GM21423 (cell line): ENCODE data around the gene MFSD1.

ENCODE experiments used
- ATAC-seq: cut with Tn5 transposase; IDR thresholded peaks from one replicate; pipeline ENCODE4 v1.9.1; 2021; ENCODE audit warnings: mild to moderate bottlenecking, moderate library complexity; ENCODE audit not compliant: unreplicated experiment

Gene MFSD1, protein sequence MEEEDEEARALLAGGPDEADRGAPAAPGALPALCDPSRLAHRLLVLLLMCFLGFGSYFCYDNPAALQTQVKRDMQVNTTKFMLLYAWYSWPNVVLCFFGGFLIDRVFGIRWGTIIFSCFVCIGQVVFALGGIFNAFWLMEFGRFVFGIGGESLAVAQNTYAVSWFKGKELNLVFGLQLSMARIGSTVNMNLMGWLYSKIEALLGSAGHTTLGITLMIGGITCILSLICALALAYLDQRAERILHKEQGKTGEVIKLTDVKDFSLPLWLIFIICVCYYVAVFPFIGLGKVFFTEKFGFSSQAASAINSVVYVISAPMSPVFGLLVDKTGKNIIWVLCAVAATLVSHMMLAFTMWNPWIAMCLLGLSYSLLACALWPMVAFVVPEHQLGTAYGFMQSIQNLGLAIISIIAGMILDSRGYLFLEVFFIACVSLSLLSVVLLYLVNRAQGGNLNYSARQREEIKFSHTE

DNA sequence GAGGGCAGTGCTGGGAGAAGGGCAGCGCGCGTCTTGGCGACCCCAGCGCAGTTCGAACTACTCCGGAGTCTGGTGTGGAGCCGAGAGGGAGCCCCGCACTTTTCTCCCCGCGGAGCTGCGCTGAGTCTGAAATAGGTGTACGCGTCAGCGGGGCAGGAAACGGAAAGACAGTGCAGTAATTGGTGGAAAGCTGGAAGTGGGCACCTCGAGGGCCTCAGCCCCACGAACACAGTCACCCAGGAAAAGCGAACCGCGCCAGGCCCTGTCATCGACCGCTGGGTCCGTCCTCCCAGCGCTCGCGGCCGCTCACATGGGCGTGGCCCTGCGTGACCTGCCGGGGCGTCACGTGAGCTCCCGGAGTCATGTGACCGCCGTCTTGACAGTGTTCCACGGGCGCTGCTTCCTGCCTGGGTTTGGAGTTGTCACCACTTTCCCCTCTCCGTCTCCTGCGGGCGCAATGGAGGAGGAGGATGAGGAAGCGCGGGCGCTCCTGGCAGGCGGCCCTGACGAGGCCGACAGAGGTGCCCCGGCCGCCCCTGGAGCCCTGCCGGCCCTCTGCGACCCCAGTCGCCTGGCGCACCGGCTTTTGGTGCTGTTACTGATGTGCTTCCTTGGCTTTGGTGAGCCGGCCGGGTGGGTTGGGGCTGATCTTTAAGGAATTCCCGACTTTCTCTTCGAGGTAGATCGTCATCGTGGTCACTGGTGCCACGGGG, at the start of gene MFSD1:
Gene MFSD1 (plus strand): TSS at position 359 of the 713 bp plus-strand sequence. CDS start 99 bp downstream, at position 458.
- peak; percentile 98 for ATAC-seq

DNA sequence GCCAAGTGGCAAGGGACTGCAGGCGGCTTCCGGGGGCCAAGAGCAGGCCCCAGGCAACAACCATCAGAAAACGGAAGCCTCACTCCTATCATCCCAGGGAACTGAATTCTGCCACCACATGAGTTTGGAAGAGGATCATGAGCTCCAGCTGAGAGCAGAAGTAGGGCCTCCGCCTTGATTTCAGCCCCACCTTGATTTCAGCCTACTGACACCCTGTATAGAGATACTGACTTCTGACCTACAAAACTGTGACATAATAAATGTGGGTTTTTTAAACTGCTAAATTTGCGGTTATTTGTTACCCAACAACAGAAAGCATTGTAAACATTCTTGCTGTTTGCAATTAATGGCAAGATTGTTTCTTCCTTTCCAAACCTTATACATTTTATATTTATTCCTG, 48.0 kb upstream of the MFSD1 start:
- no peak for ATAC-seq

DNA sequence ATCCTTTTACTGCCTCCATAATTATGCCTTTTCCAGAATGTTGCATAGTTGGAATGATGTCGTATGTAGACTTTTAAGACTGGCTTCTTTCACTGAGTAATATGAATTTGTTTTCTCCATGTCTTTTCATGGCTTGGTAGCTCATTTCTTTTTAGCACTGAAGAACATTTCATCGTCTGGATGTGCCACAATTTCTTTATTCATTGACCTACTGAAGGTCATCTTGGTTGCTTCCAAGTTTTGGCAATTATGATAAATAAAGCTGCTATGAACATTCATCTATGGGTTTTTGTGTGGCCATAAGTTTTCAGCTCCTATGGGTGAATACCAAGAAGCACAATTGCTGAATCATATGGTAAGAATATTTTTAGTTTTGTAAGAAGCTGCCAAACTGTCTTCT, 46.4 kb upstream of the MFSD1 start:
- ATAC-seq, result no peak

DNA sequence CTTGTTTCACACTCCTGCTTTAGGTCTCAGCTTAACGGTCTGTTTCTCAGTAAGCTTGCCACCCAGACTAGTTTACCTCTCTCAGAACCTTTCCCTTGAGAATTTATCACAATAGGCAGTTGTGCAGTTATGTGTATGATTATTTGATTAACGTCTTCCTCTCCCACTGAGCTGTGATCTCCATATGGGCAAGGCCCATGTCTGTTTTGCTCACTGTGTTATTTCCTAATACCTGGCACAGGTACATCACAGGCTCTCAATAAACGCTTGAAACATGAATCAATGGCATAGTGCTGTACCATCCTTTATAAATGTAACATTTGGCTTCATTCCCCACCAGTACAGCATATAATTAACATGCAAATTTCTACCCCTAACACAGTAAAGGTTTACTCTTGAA, 40.5 kb upstream of the MFSD1 start:
- no peak for ATAC-seq

DNA sequence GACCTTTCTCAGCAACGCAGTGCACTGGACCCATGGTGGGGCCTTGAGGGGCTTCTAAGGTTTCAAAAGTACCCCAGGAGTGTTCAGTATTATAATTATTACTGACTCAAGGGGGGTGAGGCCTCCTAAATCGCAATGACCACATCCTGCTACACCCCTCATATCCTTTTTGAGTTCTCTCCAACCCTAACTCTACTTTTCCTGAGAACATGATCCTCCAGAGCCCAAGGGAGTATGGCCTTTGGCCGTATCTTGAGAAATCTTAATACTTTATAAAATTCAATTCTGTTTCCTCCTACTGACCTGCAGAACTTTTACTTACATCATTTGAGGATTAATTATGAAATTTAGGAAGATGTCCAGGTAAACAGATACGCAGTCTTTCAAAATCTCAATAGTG, 39.2 kb upstream of the MFSD1 start:
- ATAC-seq, result no peak

DNA sequence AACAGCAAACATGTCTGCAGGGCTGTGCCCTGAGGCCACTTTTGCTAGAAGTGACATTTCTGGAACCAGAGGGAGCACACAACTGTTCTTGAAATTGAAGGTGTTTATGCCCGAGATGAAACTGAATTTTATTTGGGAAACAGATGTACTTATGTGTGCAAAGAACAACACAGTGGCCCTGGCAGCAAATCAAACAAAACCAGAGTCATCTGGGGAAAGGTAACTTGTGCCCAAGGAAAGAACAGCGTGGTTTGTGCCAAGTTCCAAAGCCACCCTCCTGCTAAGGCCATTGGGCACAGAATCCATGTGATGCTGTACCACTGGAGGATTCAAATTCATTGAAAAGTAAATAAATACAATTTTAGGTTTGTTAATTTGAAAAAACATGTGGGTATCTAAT, 38.4 kb upstream of the MFSD1 start:
- ATAC-seq, result no peak

DNA sequence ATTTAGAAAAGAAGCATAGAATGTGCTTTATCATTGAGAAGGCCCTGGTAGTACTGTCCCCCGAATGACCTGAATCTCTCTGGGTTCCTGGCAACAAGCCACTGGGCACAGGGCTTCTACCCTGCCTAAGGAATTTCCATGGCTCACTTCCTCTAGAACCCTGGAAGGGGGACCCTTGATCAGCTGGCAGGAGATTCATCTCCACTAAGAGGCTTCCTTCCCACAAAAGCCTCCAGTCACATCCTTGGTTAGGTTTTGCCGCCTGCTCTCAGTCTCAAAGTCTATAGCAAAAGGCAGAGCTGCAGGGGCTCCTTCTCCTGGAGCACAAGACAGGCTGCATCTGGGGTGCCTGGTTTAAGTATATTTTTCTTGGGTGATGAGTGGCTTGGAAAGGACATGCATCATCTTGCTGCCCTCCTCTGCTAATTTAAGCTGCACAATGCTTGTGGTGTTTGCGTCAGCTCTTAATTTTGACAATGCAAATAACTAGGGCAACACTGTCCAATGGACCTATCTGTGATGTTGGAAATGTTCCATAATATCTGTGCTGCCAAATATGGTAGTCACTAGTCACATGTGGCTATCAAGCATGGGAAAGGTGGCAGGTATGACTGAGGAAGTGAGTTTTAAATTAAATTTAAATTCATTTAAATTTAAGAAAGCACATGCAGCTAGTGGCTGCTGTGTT, 36.2 kb upstream of the MFSD1 start:
- no peak for ATAC-seq

DNA sequence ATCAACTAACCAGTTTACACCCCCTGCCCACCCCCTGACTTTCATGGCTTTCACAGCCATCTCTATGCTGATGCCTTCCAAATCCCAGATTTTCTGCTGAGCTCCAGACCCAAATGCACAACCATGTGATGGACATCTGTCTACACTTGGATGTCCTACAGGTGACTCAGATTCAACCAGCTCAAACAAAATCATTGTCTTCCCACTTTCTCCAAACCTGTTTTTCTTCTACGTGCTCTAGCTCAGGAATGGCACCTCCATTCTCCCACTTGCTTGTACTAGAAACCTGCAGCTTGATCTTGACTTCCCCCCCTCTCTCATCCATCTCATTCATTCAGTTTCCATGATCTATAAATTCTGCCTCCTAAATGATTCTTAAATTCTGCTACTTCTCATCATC, 35.5 kb upstream of the MFSD1 start:
- ATAC-seq, result no peak

DNA sequence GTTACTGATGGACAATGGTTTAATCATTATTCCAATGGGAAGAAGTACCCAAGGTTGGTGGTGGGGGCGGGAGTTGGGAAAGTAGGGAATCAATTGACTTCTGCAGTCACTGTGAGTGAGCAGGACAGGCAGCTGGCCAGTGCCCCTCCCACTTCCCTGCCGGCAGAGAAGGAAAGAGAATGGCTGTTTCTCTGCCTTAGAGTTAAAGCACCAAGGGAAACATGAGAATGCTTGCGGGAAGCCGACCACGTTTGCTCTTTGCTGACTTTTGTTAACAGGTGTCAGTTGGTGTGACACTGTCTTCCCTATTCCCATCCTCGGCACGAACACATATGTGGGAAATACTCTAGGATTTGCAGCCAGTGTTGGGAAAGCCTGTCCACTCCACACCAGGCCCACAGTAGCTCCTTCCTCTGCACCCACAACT, 33.5 kb upstream of the MFSD1 start:
- ATAC-seq, result no peak

DNA sequence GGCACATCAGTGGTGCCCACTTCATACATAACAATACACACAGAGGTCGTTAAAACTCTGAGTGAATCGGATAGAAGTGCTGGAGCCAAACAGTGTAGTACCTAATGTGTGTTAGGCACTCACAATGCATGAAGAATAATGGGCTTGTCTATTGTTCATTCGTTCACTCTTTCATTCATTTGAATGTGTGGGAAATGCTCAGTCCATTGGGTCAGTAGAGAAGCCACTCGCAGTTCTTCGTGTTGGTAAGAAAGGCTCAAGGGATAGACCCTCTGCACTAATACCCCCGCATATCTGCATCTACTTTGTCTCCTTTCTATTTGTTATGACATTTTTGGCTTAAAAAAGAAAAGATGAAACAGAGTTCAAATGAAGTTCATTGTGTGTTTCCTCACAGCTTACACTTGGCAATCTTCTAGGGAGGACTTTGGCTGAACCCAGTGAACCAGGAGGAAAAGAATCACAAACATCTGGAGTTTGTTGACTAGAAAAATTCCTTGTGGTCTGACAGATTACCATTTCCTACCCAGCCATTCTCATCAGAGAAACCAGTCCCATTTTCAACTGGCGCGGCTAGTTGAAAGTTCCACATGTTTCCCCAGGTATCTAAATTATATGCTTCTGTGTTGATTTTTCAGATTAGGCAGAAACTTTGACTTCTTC, 32.8 kb upstream of the MFSD1 start:
- no peak for ATAC-seq

DNA sequence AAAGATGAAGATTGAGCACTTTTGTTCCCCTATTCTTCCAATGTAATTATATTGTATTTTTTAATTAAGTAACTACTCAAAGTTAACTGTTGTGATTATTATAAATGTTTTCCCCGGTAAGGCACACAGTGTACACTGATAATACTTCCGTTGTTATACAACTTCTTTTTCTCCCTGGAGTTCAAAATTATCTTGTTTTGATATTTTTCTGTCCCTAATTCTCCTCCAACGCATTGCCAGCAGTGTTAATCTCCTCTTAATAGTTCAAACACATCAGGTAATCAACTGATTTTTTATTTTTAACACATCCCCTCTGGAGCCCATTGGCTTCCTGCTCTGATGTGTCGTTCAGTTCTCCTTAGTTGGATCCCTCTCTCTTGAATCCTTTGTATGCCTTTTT, 32.3 kb upstream of the MFSD1 start:
- ATAC-seq, result no peak

DNA sequence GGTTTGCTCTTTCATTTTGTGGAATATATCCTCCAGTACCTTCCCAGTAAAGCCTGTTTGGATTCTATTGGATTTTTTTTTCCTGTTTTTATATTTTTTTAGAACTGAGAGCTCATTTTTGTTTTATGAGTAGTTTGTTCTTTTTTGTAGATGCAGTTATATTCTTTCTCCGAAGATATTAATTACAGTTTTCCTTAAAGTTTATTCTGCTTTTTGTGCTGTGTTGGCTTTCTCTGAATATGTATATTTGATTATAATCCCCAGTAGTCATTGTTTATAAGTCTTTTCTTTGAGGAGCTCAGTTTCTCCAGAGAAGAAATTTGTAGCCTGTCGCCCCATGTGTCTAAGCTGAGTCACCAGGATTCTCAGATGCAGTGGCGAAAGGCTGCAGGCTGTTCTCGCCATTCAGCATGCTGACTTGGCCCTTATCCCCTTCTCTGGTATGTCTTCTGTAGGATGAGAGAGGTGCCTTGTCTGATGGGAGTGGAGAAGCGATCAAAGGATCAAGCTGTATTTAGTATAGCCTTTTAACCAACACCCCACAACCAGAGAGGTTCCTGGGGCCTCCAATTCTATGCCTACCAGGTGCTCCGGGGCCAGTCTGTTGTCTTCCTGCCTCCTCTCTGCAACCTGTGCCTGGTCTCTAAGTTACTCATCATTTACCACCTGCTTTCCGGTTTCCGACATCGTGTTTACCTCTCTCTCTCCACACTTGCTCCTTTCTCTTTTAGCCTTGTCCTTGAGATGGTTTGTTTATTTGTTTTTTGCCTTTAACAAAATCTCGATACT, 31.7 kb upstream of the MFSD1 start:
- no peak for ATAC-seq

DNA sequence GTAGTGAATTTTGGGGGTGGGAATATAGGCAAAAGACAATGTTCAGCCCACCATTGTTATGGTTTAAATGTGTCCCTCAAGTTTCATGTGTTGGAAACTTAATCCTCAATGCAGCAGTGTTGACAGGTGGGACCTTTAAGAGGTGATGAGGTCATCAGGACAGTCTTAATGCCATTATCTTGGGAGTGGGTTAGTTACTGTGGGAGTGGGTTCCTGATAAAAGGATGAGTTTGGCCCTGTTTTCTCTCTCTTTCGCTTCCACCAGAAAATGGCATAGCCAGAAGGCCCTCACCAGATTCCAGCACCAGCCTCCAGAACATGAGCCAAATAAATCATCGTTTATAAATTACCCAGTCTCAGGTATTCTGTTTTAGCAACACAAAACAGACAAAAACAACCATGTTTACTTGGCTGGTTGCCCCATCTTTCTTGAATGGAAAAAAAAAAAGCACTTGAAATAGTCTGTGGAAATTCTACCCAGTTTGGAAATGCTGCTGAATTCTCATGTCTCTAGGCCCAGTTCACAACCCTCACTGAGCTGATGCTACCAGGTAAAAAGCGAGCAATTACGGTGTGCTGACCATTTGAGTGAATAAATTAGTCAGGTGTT, 31.0 kb upstream of the MFSD1 start:
- ATAC-seq, result no peak

DNA sequence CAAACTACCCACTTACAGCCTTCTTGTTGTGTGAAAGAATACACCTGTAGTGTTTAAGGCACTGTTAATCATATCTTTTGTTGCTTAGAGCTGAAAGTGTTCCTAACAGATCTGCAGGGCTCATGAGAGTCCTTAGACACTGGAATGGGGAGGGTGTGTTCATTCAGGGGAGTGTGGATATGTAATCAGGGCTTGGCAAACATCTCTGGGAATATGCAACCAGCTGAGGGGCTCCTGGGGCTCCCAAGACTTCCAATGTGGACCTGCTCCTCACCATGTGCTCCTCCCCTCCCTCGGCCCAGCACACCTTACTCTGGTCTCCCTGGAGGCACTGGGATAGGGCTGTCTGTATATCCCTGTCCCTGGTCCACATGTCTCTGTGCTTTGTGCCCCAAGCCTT, 30.3 kb upstream of the MFSD1 start:
- ATAC-seq, result no peak

DNA sequence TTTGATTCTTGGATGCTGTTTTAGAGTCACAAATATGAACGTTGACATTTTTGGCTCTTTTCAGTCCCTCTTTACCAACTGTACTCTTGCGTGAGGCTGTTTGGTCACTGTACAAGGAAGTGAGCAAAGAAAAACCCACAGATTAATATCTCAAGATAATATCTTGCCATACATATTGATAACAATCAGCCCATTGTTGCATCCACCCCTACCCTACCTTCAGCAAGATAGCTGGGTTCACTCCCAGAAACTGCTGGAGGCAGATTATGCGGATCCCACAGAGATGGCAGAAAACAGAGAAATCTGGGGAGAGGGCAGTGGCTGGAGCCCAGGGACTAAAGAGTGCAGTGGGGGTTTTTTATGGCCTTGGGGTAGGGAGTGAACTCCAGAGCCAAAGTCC, 29.9 kb upstream of the MFSD1 start:
- ATAC-seq, result no peak

DNA sequence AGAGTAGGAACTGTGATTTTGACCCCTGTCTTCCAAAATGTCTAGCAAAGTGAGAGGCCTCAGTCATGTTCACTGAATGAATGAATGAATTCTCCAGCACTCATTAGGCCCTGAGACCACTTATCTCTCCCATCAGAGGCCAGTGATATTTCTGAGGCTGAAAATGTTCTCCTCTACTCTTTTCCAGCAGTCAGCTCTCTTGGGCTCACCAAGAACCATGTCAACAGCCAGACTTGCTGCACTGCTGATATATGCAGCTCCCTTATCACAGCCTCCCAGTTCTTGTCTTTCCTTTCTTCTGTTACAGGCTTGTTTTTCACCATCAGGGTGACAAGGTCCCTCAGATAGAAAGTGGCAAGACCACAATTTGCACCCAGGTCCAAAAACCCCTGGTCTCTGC, 28.7 kb upstream of the MFSD1 start:
- no peak for ATAC-seq

DNA sequence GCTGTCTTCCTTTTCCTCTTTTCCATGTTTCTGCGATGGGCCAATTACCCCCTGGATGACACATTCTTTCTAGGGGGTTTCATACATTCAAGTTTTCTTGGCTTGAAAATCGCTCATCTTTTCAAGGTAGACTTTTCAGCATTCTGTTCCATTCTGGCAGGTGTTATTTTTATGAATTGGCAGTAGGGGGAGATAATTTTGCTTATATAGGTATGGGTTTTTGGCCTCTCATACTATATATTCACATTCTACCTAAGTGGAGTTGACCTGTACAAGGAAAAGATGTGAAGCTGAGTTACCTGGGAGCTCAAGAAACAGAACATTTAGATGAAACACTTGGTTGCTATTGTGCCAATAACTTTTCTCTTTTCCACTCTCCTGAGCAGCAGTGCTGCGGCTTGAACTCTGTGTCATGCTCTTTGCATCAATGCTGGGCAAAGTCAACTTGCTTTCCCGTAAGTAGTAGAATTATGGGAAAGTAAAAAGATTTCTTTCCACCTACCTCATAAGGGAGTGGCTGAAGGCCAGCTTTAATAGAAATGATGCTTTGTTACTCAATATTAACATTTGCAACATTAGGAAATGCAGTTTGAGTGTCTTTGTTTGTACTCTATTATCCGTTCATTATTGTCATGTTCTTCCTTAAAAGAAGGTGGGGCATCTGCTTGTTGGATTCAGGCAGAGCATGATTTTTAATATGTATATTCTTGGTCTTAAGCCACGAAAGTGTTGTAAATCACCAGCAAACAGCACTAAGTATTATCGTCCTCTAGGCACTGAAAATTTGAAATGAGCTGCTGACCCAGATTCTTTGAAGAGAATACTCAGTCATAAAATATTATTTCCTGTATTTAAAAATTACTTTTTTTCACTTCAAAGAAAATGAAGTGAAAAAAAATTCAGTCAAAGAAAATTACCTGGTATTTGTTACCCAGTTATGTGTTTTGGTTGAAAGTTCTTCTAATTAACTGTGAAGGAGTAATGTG, 27.7 kb upstream of the MFSD1 start:
- no peak for ATAC-seq

DNA sequence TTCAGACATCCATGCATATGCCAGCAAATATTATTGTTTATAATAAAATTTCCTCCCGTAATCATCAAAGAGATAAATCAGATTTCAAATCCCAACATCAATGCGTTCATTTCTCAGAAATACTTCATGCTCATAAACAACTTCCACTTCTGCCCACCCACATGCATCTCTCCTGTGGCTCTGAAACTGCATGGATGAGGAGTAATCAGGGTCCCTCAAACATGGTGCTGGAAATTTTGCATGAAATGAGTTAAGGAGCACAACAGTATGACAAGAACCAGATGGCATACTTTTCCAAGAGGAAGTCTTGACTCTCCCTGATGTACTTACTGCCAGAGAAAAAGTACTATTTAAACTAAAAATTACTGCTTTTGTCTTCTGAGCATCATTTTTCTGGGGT, 26.9 kb upstream of the MFSD1 start:
- ATAC-seq, result no peak
